GM12878 (cell line): ENCODE measurements around the gene P3H1. TPM values are rescaled to one million over a fixed set of nuclear protein-coding genes. Genes with fewer than 3 reads are reported as not detected.

Source experiments
- ATAC-seq: fragments of 200-7000 bp; cut with Tn5 transposase; 3 replicates; pipeline ENCODE4 v1.9.1; 2020; ENCODE audit warnings: mild to moderate bottlenecking, moderate library complexity
- BruUV-seq: library from RNA; stranded (reverse); fragments of 400-500 nt; replicated peaks from 2 replicates; lab custom pipeline; 2021; lab: Mats Ljungman, UMichigan
- CTCF ChIA-PET: fragments of 300-600 bp; sonication (Branson Sonifier 250); formaldehyde crosslinking; extraction: SDS; loops from one replicate; lab custom pipeline; 2021; ENCODE audit warnings: inconsistent platforms; lab: Yijun Ruan, JAX
- POLR2A ChIA-PET: fragments of 350-600 bp; formaldehyde crosslinking; extraction: SDS; loops from one replicate; lab custom pipeline; 2021; ENCODE audit warnings: inconsistent platforms; lab: Charles Lee
- RAD21 ChIA-PET: fragments of 300-600 bp; sonication (Branson Sonifier 250); formaldehyde crosslinking; loops from one replicate; lab custom pipeline; 2023; ENCODE audit warnings: antibody characterized with exemption; ENCODE audit not compliant: unreplicated experiment; lab: Charles Lee
- SMC1A ChIA-PET: fragments of 300-600 bp; sonication (Branson Sonifier 250); formaldehyde crosslinking; loops from one replicate; lab custom pipeline; 2023; ENCODE audit not compliant: unreplicated experiment, uncharacterized antibody; lab: Charles Lee
- DNase-seq: peaks from one replicate; pipeline ENCODE4 v3.0.0-alpha.2; 2011; ENCODE audit warnings: low read depth, low spot score
- FAIRE-seq: peaks from 3 replicates; lab custom pipeline; 2011; peaks lifted over from hg19 to GRCh38; lab: Jason Lieb, UNC
- H2AFZ ChIP-seq: 2 replicates; pipeline ENCODE4 v1.6.0; 2011; ENCODE audit warnings: low read depth, low read length, control low read depth; ENCODE audit not compliant: control insufficient read depth
- H3K27ac ChIP-seq: 2 replicates; pipeline ENCODE4 v1.5.1; 2011; ENCODE audit warnings: control low read depth; ENCODE audit not compliant: control insufficient read depth, insufficient read depth
- H3K27me3 ChIP-seq, 2 experiments: replicated peaks in 1 of 2; 2 replicates each; pipeline versions ENCODE4 v1.6.0 to v1.6.1; 2011; ENCODE audit warnings: low read length in 1 of 2; ENCODE audit not compliant: control insufficient read depth in 2 of 2, insufficient read depth in 2 of 2
- H3K36me3 ChIP-seq, 2 experiments: 2 replicates each; pipeline ENCODE4 v1.5.1; 2011; ENCODE audit warnings: low read length in 1 of 2; ENCODE audit not compliant: control insufficient read depth in 2 of 2, insufficient read depth in 2 of 2
- H3K4me1 ChIP-seq: 2 replicates; pipeline ENCODE4 v1.6.1; 2011; ENCODE audit warnings: mild to moderate bottlenecking, low read length, moderate library complexity, mixed read lengths; ENCODE audit not compliant: control insufficient read depth, insufficient read depth
- H3K4me2 ChIP-seq: 2 replicates; pipeline ENCODE4 v1.6.0; 2011; ENCODE audit warnings: control low read depth; ENCODE audit not compliant: control insufficient read depth, insufficient read depth
- H3K4me3 ChIP-seq: fragments of 200-600 bp; sonication (generic); 2 replicates; pipeline ENCODE4 v1.5.1; 2016
- H3K79me2 ChIP-seq: 2 replicates; pipeline ENCODE4 v1.6.0; 2011; ENCODE audit warnings: low read length; ENCODE audit not compliant: control insufficient read depth, insufficient read depth
- H3K9ac ChIP-seq: 2 replicates; pipeline ENCODE4 v1.8.0; 2011; ENCODE audit warnings: low read length, control low read depth, mixed read lengths; ENCODE audit not compliant: control insufficient read depth, insufficient read depth
- H3K9me3 ChIP-seq: replicated peaks from 3 replicates; pipeline ENCODE4 v1.5.1; 2011; ENCODE audit warnings: mild to moderate bottlenecking, low read length; ENCODE audit not compliant: control insufficient read depth, insufficient read depth
- H4K20me1 ChIP-seq: 2 replicates; pipeline ENCODE4 v1.6.0; 2011; ENCODE audit not compliant: control insufficient read depth, insufficient read depth
- BACH1 ChIP-seq: fragments of 450-650 bp; IDR thresholded peaks from 2 replicates; pipeline ENCODE4 v1.6.1; 2017; ENCODE audit warnings: mild to moderate bottlenecking, borderline replicate concordance
- BCLAF1 ChIP-seq: fragments of 450-650 bp; IDR thresholded peaks from 2 replicates; pipeline ENCODE4 v1.6.1; 2017; ENCODE audit warnings: antibody characterized with exemption, mild to moderate bottlenecking, moderate library complexity
- CEBPZ ChIP-seq: fragments of 150-350 bp; IDR thresholded peaks from 2 replicates; pipeline ENCODE4 v1.6.1; 2016; ENCODE audit warnings: low read depth, low read length
- EED ChIP-seq: sonication (generic); IDR thresholded peaks from 2 replicates; pipeline ENCODE4 v1.6.1; 2016; ENCODE audit warnings: antibody characterized with exemption, low read depth
- EP300 ChIP-seq, 2 experiments: fragments of 150-350 bp in 1 of 2; IDR thresholded peaks; 2 replicates each; pipeline ENCODE4 v1.6.1; 2011 to 2012; ENCODE audit warnings: low read depth in 2 of 2, low read length in 2 of 2, borderline replicate concordance in 1 of 2, improper control_type of control experiment in 1 of 2, inconsistent platforms in 1 of 2; ENCODE audit not compliant: control insufficient read depth in 1 of 2
- MEF2B ChIP-seq: fragments of 450-650 bp; IDR thresholded peaks from 2 replicates; pipeline ENCODE4 v1.6.1; 2018; ENCODE audit warnings: mild to moderate bottlenecking, moderate library complexity; ENCODE audit not compliant: partially characterized antibody, poor library complexity, severe bottlenecking
- MYC ChIP-seq: IDR thresholded peaks from 2 replicates; pipeline ENCODE4 v1.6.1; 2011; ENCODE audit warnings: mild to moderate bottlenecking, low read length, moderate library complexity, inconsistent platforms; ENCODE audit not compliant: insufficient read depth, insufficient replicate concordance, insufficient read length, severe bottlenecking
- NBN ChIP-seq: fragments of 450-650 bp; IDR thresholded peaks from 2 replicates; pipeline ENCODE4 v1.6.1; 2016
- POU2F2 ChIP-seq: IDR thresholded peaks from 3 replicates; pipeline ENCODE4 v1.6.1; 2011; ENCODE audit warnings: low read depth, mild to moderate bottlenecking, low read length, borderline replicate concordance
- RAD21 ChIP-seq: IDR thresholded peaks from 2 replicates; pipeline ENCODE4 v1.6.1; 2011; ENCODE audit warnings: mild to moderate bottlenecking, low read depth, low read length, moderate library complexity; ENCODE audit not compliant: insufficient read depth
- ZNF622 ChIP-seq: fragments of 450-650 bp; IDR thresholded peaks from 2 replicates; pipeline ENCODE4 v1.6.1; 2017; ENCODE audit warnings: mild to moderate bottlenecking, inconsistent platforms
- ZZZ3 ChIP-seq: IDR thresholded peaks from 2 replicates; pipeline ENCODE4 v1.6.1; 2011; ENCODE audit warnings: low read depth; ENCODE audit not compliant: control insufficient read depth, insufficient read length
- WGBS: methylation state at CpG from one replicate; pipeline ENCODE4 v1.1.6; 2016; ENCODE audit warnings: low lambda C conversion rate; ENCODE audit not compliant: insufficient replicate concordance, insufficient coverage; ENCODE audit errors: missing lambda C conversion rate; 5-methylcytosine and 5-hydroxymethylcytosine counted together
- in situ Hi-C: fragments of 300-500 bp; cut with MboI; formaldehyde crosslinking; loops from 9 replicates; pipeline ENCODE4 v1.14.3; 2018; ENCODE audit warnings: mixed read lengths
- intact Hi-C: fragments of 100-400 bp; cut with micrococcal nuclease; formaldehyde crosslinking; loops from one replicate; pipeline ENCODE4 v1.14.2; 2022; ENCODE audit not compliant: unreplicated experiment
- polyA plus RNA-seq, 11 experiments: library from polyadenylated mRNA; depleted of rRNA in 4 of 11; unstranded in 6 of 11; stranded (reverse) in 5 of 11; fragments of >200 nt; fragmentation: Nextera tagmentation in 4 of 11; fragmentation: Illumina TruSeq in 1 of 11; extraction: Ambion mirVana in 4 of 11; extraction: Trizol in 1 of 11; gene quantifications; 1 replicate in 1 of 11; 2 replicates in 10 of 11; pipeline versions ENCODE4 v1.2.1 to v1.2.3, GENCODE V29; 2011 to 2016; ENCODE audit warnings: inconsistent platforms in 2 of 11, missing spikeins in 2 of 11, low read depth in 1 of 11
- total RNA-seq, 4 experiments: library from RNA; depleted of rRNA in 3 of 4; stranded (reverse); fragments of >200 nt in 3 of 4; fragmentation: Illumina TruSeq in 1 of 4; extraction: Trizol in 1 of 4; gene quantifications; 2 replicates each; pipeline versions ENCODE4 v1.2.1 to v1.2.3, GENCODE V29; 2013 to 2021
- TF ChIP-seq, protein P1 (sequence below): fragments of 450-650 bp; IDR thresholded peaks from 2 replicates; pipeline ENCODE4 v1.6.1; 2014; ENCODE audit warnings: mild to moderate bottlenecking

The P3H1 gene
- total and polyA plus RNA-seq, 10 of the 15 experiments (the other 5 are each of a cell fraction or from before 2014, with no cell fraction given): 0.72 to 42.4 (median 26.0) TPM

DNA sequence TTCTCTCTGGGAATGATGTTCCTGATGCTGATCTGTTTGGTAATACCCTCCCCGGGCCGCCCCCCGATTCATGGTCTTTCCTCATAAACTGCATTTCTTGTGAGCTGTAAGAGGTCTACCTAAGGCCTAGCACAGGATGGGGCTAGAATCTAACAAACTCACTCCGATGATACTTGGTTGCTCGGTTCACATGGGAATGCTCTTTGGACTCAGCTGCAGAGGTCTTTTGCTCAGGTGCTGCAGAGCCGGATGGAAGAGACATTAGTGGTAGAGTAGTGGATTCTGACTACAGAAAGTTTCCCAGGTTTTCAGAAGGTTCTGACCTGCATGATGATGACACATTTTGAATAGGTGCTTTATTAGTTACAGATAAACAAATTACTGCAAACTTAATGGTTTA lies 9.7 kb upstream of the P3H1 start (continued):
- no peak for TF ChIP-seq EP300 (IDR thresholded peaks at IDR 0.05; ENCODE audit: borderline replicate concordance in 1 of 2, control insufficient read depth in 1 of 2, low read depth in 2 of 2, low read length in 2 of 2)
- TF ChIP-seq, all 136 proteins: peak for 0

DNA sequence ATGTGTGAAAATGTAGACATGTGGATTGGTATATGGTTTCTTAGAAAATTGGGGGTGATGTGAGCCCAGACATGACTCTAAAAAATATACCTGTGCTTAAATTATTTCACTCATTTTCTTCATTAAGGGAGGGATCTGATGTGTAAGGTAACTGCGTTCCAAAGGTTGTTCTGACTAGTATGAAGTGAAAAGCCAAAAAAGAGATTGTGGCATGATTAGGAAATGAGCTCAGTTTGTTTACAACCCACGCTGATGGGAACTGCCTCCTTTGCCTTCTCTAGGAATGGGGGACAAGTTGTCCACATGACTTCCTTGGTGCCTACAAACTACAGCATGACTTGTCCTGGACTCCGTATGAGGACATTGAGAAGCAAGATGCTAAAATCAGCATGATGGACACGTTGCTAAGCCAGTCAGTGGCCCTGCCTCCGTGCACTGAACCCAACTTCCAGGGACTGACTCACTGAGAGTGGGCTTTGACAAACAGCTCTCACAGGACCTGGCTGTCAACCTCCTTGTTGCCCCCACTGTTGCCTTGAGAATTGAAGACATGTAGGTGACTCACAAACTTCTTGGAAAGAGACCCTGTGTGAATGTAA lies 8.2 kb upstream of the P3H1 start:
- Histone ChIP-seq H4K20me1 (no peaks in the 10 kb centered on the region), H3K36me3 (peaks cover 10 to 28% of the 10 kb centered on the region in 2 experiments), H3K4me2 (no peak overlapping the region), H3K4me3 (no peak overlapping the region), H3K79me2 (peaks cover 9% of the 10 kb centered on the region), H3K27me3 (no peaks in the 10 kb centered on the region), H2AFZ (no peak overlapping the region), H3K9me3 (no peaks in the 10 kb centered on the region), H3K27ac (no peak overlapping the region), H3K4me1 (peaks cover 5% of the 10 kb centered on the region; the same call in 1 of the 2 replicates), H3K9ac (no peak overlapping the region)
- BruUV-seq: no TSS peak
- in situ Hi-C loops (no loop called here), intact Hi-C loops (no loop called here)
- CTCF ChIA-PET: interaction anchor here (2.4 kb wide), 1 partner anchor 299 kb away, joined by 15 read pairs; no protein-coding TSS in a partner anchor
- RAD21 ChIA-PET: interaction anchor here (2.5 kb wide), 1 partner anchor 299 kb away, joined by 13 read pairs; no protein-coding TSS in a partner anchor
- FAIRE-seq (no peak), ATAC-seq (no peak), DNase-seq (no peak)
- SMC1A ChIA-PET: interaction anchor here (0.6 to 5.6 kb wide), 3 partner anchors 138 to 299 kb away, joined by 3 to 35 read pairs (median 4); no protein-coding TSS in a partner anchor
- POLR2A ChIA-PET: no interaction called here
- 87% methylated on average over 5 of the region's 5 CpGs for WGBS
- TF ChIP-seq MEF2B (no peak), POU2F2 (no peak), CEBPZ (no peak), RAD21 (no peak), BCLAF1 (no peak), BACH1 (no peak), ZNF622 (no peak), MYC (no peak), NBN (no peak), ZZZ3 (no peak), EED (no peak)
- TF ChIP-seq, protein P1, sequence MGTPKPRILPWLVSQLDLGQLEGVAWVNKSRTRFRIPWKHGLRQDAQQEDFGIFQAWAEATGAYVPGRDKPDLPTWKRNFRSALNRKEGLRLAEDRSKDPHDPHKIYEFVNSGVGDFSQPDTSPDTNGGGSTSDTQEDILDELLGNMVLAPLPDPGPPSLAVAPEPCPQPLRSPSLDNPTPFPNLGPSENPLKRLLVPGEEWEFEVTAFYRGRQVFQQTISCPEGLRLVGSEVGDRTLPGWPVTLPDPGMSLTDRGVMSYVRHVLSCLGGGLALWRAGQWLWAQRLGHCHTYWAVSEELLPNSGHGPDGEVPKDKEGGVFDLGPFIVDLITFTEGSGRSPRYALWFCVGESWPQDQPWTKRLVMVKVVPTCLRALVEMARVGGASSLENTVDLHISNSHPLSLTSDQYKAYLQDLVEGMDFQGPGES: no peak
